ENCODE data around the gene GADD45G. TPM values are rescaled to one million over a fixed set of nuclear protein-coding genes. Genes with fewer than 3 reads are reported as not detected.

The GADD45G gene
- total RNA-seq, 2 experiments from 2014 or later, result not detected

GRCh38 chr9:89558948-89559347, 45.9 kb upstream of the GADD45G start:
- POLR2A ChIA-PET, result interaction anchor here (0.6 kb wide), 1 partner anchor 55 kb away, joined by 3 read pairs; no protein-coding TSS in a partner anchor
- Histone ChIP-seq H3K79me2 (ENCODE audit: insufficient read depth, low read depth, low read length) (no peaks in the 10 kb centered on the region), H3K4me3 (ENCODE audit: low read depth, low read length, poor library complexity, severe bottlenecking) (no peak overlapping the region), H3K4me2 (ENCODE audit: low read length) (no peak overlapping the region), H3K36me3 (ENCODE audit: insufficient read depth, low read length) (no peaks in the 10 kb centered on the region), H4K20me1 (ENCODE audit: insufficient read depth, low read length) (no peaks in the 10 kb centered on the region), H3K9me2 (ENCODE audit: insufficient read depth, low read length) (no peaks in the 10 kb centered on the region), H3K9me3 (ENCODE audit: low read length) (no peaks in the 10 kb centered on the region), H3K27ac (ENCODE audit: low read depth, low read length, poor library complexity, severe bottlenecking) (no peak overlapping the region), H3K4me1 (ENCODE audit: insufficient read depth, low read length, poor library complexity, severe bottlenecking) (peaks cover 30% of the 10 kb centered on the region), H2AFZ (ENCODE audit: low read length) (no peak overlapping the region)
- CTCF ChIA-PET (ENCODE audit: unreplicated experiment), result no interaction called here
- BruUV-seq (replicated peaks), result no TSS peak
- no peak for DNase-seq (ENCODE audit: low spot score)
- intact Hi-C loops (cut with micrococcal nuclease; ENCODE audit: unreplicated experiment), result no loop called here
- TF ChIP-seq EZH2phosphoT487 (IDR thresholded peaks at IDR 0.05; ENCODE audit: borderline replicate concordance, low read depth, low read length) (no peak), CTCF (conservative IDR thresholded peaks at IDR 0.05; ENCODE audit: low read length) (no peak)

GRCh38 chr9:89562186-89562814, 42.5 kb upstream of the GADD45G start:
- BruUV-seq (replicated peaks), result no TSS peak
- Histone ChIP-seq H2AFZ (ENCODE audit: low read length) (no peak overlapping the region), H3K36me3 (ENCODE audit: insufficient read depth, low read length) (no peaks in the 10 kb centered on the region), H3K9me3 (ENCODE audit: low read length) (no peaks in the 10 kb centered on the region), H4K20me1 (ENCODE audit: insufficient read depth, low read length) (no peaks in the 10 kb centered on the region), H3K9me2 (ENCODE audit: insufficient read depth, low read length) (no peaks in the 10 kb centered on the region), H3K79me2 (ENCODE audit: insufficient read depth, low read depth, low read length) (no peaks in the 10 kb centered on the region), H3K4me1 (ENCODE audit: insufficient read depth, low read length, poor library complexity, severe bottlenecking) (peaks cover 3% of the 10 kb centered on the region), H3K4me2 (ENCODE audit: low read length) (no peak overlapping the region), H3K4me3 (ENCODE audit: low read depth, low read length, poor library complexity, severe bottlenecking) (no peak overlapping the region), H3K27ac (ENCODE audit: low read depth, low read length, poor library complexity, severe bottlenecking) (no peak overlapping the region)
- DNase-seq (ENCODE audit: low spot score), result no peak
- TF ChIP-seq EZH2phosphoT487 (IDR thresholded peaks at IDR 0.05; ENCODE audit: borderline replicate concordance, low read depth, low read length), result no peak
- no peak for TF ChIP-seq CTCF (conservative IDR thresholded peaks at IDR 0.05; ENCODE audit: low read length)
- ChIA-PET CTCF (ENCODE audit: unreplicated experiment) (no interaction called here), POLR2A (no interaction called here)
- intact Hi-C loops (cut with micrococcal nuclease; ENCODE audit: unreplicated experiment), result no loop called here

- Histone ChIP-seq H2AFZ (ENCODE audit: low read length) (no peak overlapping the region), H3K9me2 (ENCODE audit: insufficient read depth, low read length) (no peaks in the 10 kb centered on the region), H3K79me2 (ENCODE audit: insufficient read depth, low read depth, low read length) (no peaks in the 10 kb centered on the region), H3K4me2 (ENCODE audit: low read length) (no peak overlapping the region), H3K4me3 (ENCODE audit: low read depth, low read length, poor library complexity, severe bottlenecking) (no peak overlapping the region), H4K20me1 (ENCODE audit: insufficient read depth, low read length) (no peaks in the 10 kb centered on the region), H3K27ac (ENCODE audit: low read depth, low read length, poor library complexity, severe bottlenecking) (no peak overlapping the region), H3K4me1 (ENCODE audit: insufficient read depth, low read length, poor library complexity, severe bottlenecking) (peaks cover 3% of the 10 kb centered on the region), H3K36me3 (ENCODE audit: insufficient read depth, low read length) (no peaks in the 10 kb centered on the region), H3K9me3 (ENCODE audit: low read length) (no peaks in the 10 kb centered on the region)
- CTCF ChIA-PET (ENCODE audit: unreplicated experiment), result interaction anchor here (1.2 to 1.4 kb wide), 2 partner anchors 11 to 34 kb away, joined by 3 read pairs; no protein-coding TSS in a partner anchor
- POLR2A ChIA-PET, result interaction anchor here (1.8 kb wide), 1 partner anchor 9 kb away, joined by 5 read pairs; no protein-coding TSS in a partner anchor
- no peak for DNase-seq (ENCODE audit: low spot score)
- intact Hi-C loops (cut with micrococcal nuclease; ENCODE audit: unreplicated experiment), result no loop called here
- TF ChIP-seq EZH2phosphoT487 (IDR thresholded peaks at IDR 0.05; ENCODE audit: borderline replicate concordance, low read depth, low read length), result no peak
- no peak for TF ChIP-seq CTCF (conservative IDR thresholded peaks at IDR 0.05; ENCODE audit: low read length)
- BruUV-seq (replicated peaks), result no TSS peak
These were observed 41.1 kb upstream of the GADD45G start for GRCh38 chr9:89563571-89564345.

Measured in OCI-LY7 (cell line).